ENCODE data around the gene OGA.

- TF ChIP-seq CTCF (IDR thresholded peaks at IDR 0.05) (no peak), EZH2 (IDR thresholded peaks at IDR 0.05) (no peak), EZH2phosphoT487 (IDR thresholded peaks at IDR 0.05) (no peak)
Measured at GRCh38 chr10:101780187-101780817, 37.9 kb downstream of the OGA start.

Data from neural progenitor cell (in vitro differentiated cells).